H9 (cell line): ENCODE measurements around the gene FAM47C. TPM values are rescaled to one million over a fixed set of nuclear protein-coding genes. Genes with fewer than 3 reads are reported as not detected.

Source experiments
- DNase-seq: peaks from one replicate; pipeline ENCODE4 v3.0.0-alpha.2; 2017
- H2AFZ ChIP-seq: one replicate; pipeline ENCODE4 v1.6.1; 2013; ENCODE audit warnings: mild to moderate bottlenecking, low read length, control low read depth, moderate library complexity
- H2AK5ac ChIP-seq: 2 replicates; pipeline ENCODE4 v1.6.1; 2013; ENCODE audit warnings: low read length, control low read depth, mixed read lengths; ENCODE audit not compliant: insufficient read length
- H2BK120ac ChIP-seq: one replicate; pipeline ENCODE4 v1.6.1; 2013; ENCODE audit warnings: low read depth, mild to moderate bottlenecking, low read length, control low read depth, inconsistent platforms; ENCODE audit not compliant: poor library complexity, severe bottlenecking
- H2BK12ac ChIP-seq: 2 replicates; pipeline ENCODE4 v1.6.1; 2013; ENCODE audit warnings: low read length, control low read depth, mixed read lengths, low read depth; ENCODE audit not compliant: insufficient read length
- H2BK15ac ChIP-seq: 2 replicates; pipeline ENCODE4 v1.6.1; 2013; ENCODE audit warnings: low read depth, low read length, control low read depth
- H2BK20ac ChIP-seq: one replicate; pipeline ENCODE4 v1.6.1; 2013; ENCODE audit warnings: low read depth, mild to moderate bottlenecking, low read length, control low read depth, inconsistent platforms; ENCODE audit not compliant: poor library complexity, severe bottlenecking
- H2BK5ac ChIP-seq: 2 replicates; pipeline ENCODE4 v1.6.1; 2013; ENCODE audit warnings: low read length, control low read depth, mixed read lengths; ENCODE audit not compliant: insufficient read length
- H3K14ac ChIP-seq: 2 replicates; pipeline ENCODE4 v1.6.1; 2013; ENCODE audit warnings: low read length, control low read depth; ENCODE audit not compliant: insufficient read depth
- H3K18ac ChIP-seq: 2 replicates; pipeline ENCODE4 v1.6.1; 2013; ENCODE audit warnings: low read depth, mild to moderate bottlenecking, mixed read lengths, low read length, control low read depth; ENCODE audit not compliant: insufficient read length
- H3K23ac ChIP-seq: 2 replicates; pipeline ENCODE4 v1.6.1; 2013; ENCODE audit warnings: low read length, control low read depth, mixed read lengths, low read depth; ENCODE audit not compliant: insufficient read length
- H3K23me2 ChIP-seq: 2 replicates; pipeline ENCODE4 v1.6.1; 2013; ENCODE audit warnings: low read depth, mild to moderate bottlenecking, mixed read lengths, low read length, control low read depth; ENCODE audit not compliant: insufficient read length, poor library complexity, severe bottlenecking
- H3K27ac ChIP-seq: 2 replicates; pipeline ENCODE4 v1.5.1; 2013; ENCODE audit warnings: low read length, control low read depth, mixed read lengths, low read depth; ENCODE audit not compliant: insufficient read length
- H3K27me3 ChIP-seq: 2 replicates; pipeline ENCODE4 v1.6.1; 2013; ENCODE audit warnings: low read length, control low read depth, inconsistent platforms; ENCODE audit not compliant: insufficient read depth
- H3K4ac ChIP-seq: 2 replicates; pipeline ENCODE4 v1.6.1; 2013; ENCODE audit warnings: low read depth, mild to moderate bottlenecking, control low read depth, inconsistent platforms, low read length, moderate library complexity
- H3K4me1 ChIP-seq: 2 replicates; pipeline ENCODE4 v1.6.1; 2013; ENCODE audit warnings: low read length, control low read depth, inconsistent platforms; ENCODE audit not compliant: insufficient read depth
- H3K4me2 ChIP-seq: 2 replicates; pipeline ENCODE4 v1.6.1; 2013; ENCODE audit warnings: low read length, control low read depth, mixed read lengths; ENCODE audit not compliant: insufficient read length, insufficient read depth
- H3K56ac ChIP-seq: 2 replicates; pipeline ENCODE4 v1.6.1; 2013; ENCODE audit warnings: low read depth, mild to moderate bottlenecking, mixed read lengths, low read length, control low read depth; ENCODE audit not compliant: insufficient read length
- H3K79me1 ChIP-seq: 2 replicates; pipeline ENCODE4 v1.6.1; 2013; ENCODE audit warnings: low read depth, mild to moderate bottlenecking, moderate library complexity, low read length, control low read depth, inconsistent platforms; ENCODE audit not compliant: insufficient read depth, poor library complexity, severe bottlenecking
- H3K79me2 ChIP-seq: 2 replicates; pipeline ENCODE4 v1.6.1; 2013; ENCODE audit warnings: low read length, control low read depth, inconsistent platforms; ENCODE audit not compliant: insufficient read depth
- H3K9ac ChIP-seq: 2 replicates; pipeline ENCODE4 v1.6.1; 2013; ENCODE audit warnings: low read length, control low read depth, mixed read lengths; ENCODE audit not compliant: insufficient read length; ENCODE audit errors: extremely low read depth
- H3K9me3 ChIP-seq: one replicate; pipeline ENCODE4 v1.6.1; 2013; ENCODE audit warnings: low read depth, low read length, inconsistent platforms; ENCODE audit not compliant: control insufficient read depth
- H3T11ph ChIP-seq: one replicate; pipeline ENCODE4 v1.6.1; 2013; ENCODE audit warnings: mild to moderate bottlenecking, low read length, control low read depth, inconsistent platforms
- H4K20me1 ChIP-seq: one replicate; pipeline ENCODE4 v1.6.1; 2013; ENCODE audit not compliant: control insufficient read depth, insufficient read length, insufficient read depth
- H4K5ac ChIP-seq: 2 replicates; pipeline ENCODE4 v1.6.1; 2013; ENCODE audit warnings: low read depth, mild to moderate bottlenecking, mixed read lengths, low read length, control low read depth; ENCODE audit not compliant: insufficient read length
- H4K8ac ChIP-seq: replicated peaks from 2 replicates; pipeline ENCODE4 v1.6.1; 2013; ENCODE audit warnings: low read length, control low read depth, mixed read lengths, low read depth; ENCODE audit not compliant: insufficient read length
- H4K91ac ChIP-seq: 2 replicates; pipeline ENCODE4 v1.6.1; 2013; ENCODE audit warnings: low read depth, mild to moderate bottlenecking, moderate library complexity, mixed read lengths, low read length, control low read depth; ENCODE audit not compliant: insufficient read length
- H3K27ac Mint-ChIP-seq, 3 experiments: 2 replicates in 2 of 3; 3 replicates in 1 of 3; pipeline ENCODE4 v1.8.0; 2020 to 2021; ENCODE audit warnings: mixed read lengths in 3 of 3, mild to moderate bottlenecking in 1 of 3, moderate library complexity in 1 of 3
- H3K27me3 Mint-ChIP-seq: 2 replicates; pipeline ENCODE4 v1.8.0; 2021; ENCODE audit warnings: low read depth, mild to moderate bottlenecking, moderate library complexity, mixed read lengths
- H3K36me3 Mint-ChIP-seq, 3 experiments: 2 replicates in 2 of 3; 3 replicates in 1 of 3; pipeline ENCODE4 v1.8.0; 2020 to 2021; ENCODE audit warnings: low read depth in 3 of 3, mixed read lengths in 3 of 3; ENCODE audit not compliant: insufficient read depth in 1 of 3
- H3K4me1 Mint-ChIP-seq, 2 experiments: 2 replicates each; pipeline ENCODE4 v1.8.0; 2020; ENCODE audit warnings: mixed read lengths in 2 of 2
- H3K4me3 Mint-ChIP-seq, 2 experiments: 2 replicates in 1 of 2; 3 replicates in 1 of 2; pipeline ENCODE4 v1.8.0; 2020 to 2021; ENCODE audit warnings: mild to moderate bottlenecking in 2 of 2, mixed read lengths in 2 of 2, moderate library complexity in 1 of 2
- H3K9me3 Mint-ChIP-seq, 2 experiments: 2 replicates in 1 of 2; 3 replicates in 1 of 2; pipeline ENCODE4 v1.8.0; 2020; ENCODE audit warnings: mild to moderate bottlenecking in 2 of 2, mixed read lengths in 2 of 2, moderate library complexity in 1 of 2
- CTCF ChIP-seq: fragments of 200-600 bp; sonication (generic); conservative IDR thresholded peaks from 3 replicates; pipeline ENCODE4 v1.8.0; 2021; ENCODE audit warnings: antibody characterized with exemption, mild to moderate bottlenecking
- total RNA-seq: library from RNA; stranded (reverse); gene quantifications from 2 replicates; pipeline ENCODE4 v1.2.1, GENCODE V29; 2021

Gene FAM47C
- total RNA-seq, 1 experiment from 2014 or later: 0.07 TPM

GRCh38 chrX:36973575-36973974 lies 34.6 kb upstream of the FAM47C start:
- Histone ChIP-seq H2AFZ (no peak overlapping the region), H3K23ac (no peak overlapping the region), H3K27me3 (no peaks in the 10 kb centered on the region), H3K4me1 (no peaks in the 10 kb centered on the region), H2AK5ac (no peak overlapping the region), H2BK5ac (no peak overlapping the region), H3K4me2 (no peak overlapping the region), H3T11ph (no peak overlapping the region), H3K56ac (no peak overlapping the region), H4K20me1 (no peaks in the 10 kb centered on the region), H3K9ac (no peak overlapping the region), H4K8ac (no peak overlapping the region), H3K4ac (no peak overlapping the region), H4K5ac (no peak overlapping the region), H3K79me2 (no peaks in the 10 kb centered on the region), H4K91ac (no peak overlapping the region), H2BK15ac (no peak overlapping the region), H3K9me3 (no peaks in the 10 kb centered on the region), H3K18ac (no peak overlapping the region), H3K27ac (no peak overlapping the region), H2BK120ac (no peak overlapping the region), H2BK12ac (no peak overlapping the region), H2BK20ac (no peak overlapping the region), H3K14ac (no peak overlapping the region), H3K23me2 (no peaks in the 10 kb centered on the region), H3K79me1 (no peaks in the 10 kb centered on the region)
- no peak for DNase-seq
- Mint-ChIP-seq H3K27ac (no peak overlapping the region), H3K4me3 (no peak overlapping the region), H3K27me3 (no peaks in the 10 kb centered on the region; the same call in none of the 2 replicates), H3K9me3 (peaks cover 43 to 50% of the 10 kb centered on the region in 2 experiments), H3K4me1 (peaks cover 0 to 3% of the 10 kb centered on the region in 2 experiments; a peak in 2 of 4 replicates), H3K36me3 (no peaks in the 10 kb centered on the region; a peak in 1 of 7 replicates)
- TF ChIP-seq CTCF: no peak
